ENCODE measurements around the gene ALX3. TPM values are rescaled to one million over a fixed set of nuclear protein-coding genes. Genes with fewer than 3 reads are reported as not detected.

The ALX3 gene
- total RNA-seq = not detected

DNA sequence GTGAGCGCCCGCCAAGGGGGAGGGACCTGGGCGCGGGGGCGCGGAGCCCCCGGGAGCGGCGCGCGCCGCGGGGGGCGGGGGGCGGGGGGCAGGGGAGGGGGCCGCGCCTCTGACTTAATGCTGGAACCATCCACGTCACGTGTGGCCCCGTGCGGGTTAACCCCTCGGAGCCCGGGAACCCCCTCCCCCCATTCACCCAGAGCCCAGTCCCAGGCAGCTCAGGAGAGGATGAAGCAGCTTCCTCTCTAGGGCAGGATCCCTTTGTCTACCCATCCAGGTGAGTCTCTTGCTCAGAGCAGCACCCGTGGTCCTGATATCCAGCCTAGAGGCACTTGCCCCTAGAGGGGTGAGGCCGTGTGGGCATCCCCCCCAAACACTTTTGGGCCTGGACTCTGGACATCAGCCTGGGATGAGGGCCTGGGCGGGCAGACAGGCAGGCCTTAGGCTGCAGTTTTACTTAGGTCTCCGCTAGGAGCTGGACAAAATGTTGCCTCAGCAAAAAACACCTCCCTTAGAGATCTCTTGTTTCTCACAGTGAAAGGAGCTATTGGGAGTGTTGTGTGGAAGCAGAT lies at the start of gene ALX3:
TSS of gene ALX3 (minus strand) at position 2 of the 572 bp plus-strand sequence. CDS start 60 bp downstream, outside the sequence.
- no peak within 1 kb of the TSS for H3K4me3 ChIP-seq (replicated peaks in 1 of 3)
- DNase-seq = no peak
- peaks cover 39% of the 10 kb centered on the region for H3K27me3 ChIP-seq
- intact Hi-C loops (cut with DNase I) = no loop called here
- H3K27ac ChIP-seq = no peak within 1 kb of the TSS
- TF ChIP-seq POLR2A (IDR thresholded peaks at IDR 0.05) = no peak
- TF ChIP-seq, protein P1, sequence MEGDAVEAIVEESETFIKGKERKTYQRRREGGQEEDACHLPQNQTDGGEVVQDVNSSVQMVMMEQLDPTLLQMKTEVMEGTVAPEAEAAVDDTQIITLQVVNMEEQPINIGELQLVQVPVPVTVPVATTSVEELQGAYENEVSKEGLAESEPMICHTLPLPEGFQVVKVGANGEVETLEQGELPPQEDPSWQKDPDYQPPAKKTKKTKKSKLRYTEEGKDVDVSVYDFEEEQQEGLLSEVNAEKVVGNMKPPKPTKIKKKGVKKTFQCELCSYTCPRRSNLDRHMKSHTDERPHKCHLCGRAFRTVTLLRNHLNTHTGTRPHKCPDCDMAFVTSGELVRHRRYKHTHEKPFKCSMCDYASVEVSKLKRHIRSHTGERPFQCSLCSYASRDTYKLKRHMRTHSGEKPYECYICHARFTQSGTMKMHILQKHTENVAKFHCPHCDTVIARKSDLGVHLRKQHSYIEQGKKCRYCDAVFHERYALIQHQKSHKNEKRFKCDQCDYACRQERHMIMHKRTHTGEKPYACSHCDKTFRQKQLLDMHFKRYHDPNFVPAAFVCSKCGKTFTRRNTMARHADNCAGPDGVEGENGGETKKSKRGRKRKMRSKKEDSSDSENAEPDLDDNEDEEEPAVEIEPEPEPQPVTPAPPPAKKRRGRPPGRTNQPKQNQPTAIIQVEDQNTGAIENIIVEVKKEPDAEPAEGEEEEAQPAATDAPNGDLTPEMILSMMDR (IDR thresholded peaks at IDR 0.05) = no peak
- no peaks in the 10 kb centered on the region for H3K9me3 ChIP-seq
- no peaks in the 10 kb centered on the region for H3K36me3 ChIP-seq
- 43 to 62% methylated on average over 3 to 5 of the region's 27 CpGs for WGBS, 2 donors
- peaks cover 21 to 26% of the 10 kb centered on the region in 2 donors for H3K4me1 ChIP-seq

DNA sequence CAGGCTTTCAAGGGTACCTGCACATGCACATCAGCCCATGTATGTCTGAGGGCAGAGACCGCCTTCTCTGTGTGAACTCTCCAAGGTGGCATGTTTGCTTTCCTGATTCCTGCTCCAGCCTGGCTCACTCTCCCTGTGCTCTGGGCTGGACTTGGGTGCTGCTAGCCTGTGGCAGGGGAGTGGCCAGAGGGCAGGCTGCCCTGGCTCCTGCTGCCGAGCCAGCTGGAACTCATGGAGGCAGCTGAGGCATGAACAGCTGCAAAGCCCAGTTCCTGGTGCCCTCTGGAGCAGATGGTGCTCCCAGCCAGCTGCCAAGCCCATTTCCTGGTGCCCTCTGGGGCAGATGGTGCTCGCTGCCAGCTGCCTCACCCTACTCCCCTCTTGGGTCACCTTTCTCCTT lies 49.4 kb upstream of the ALX3 start:
- intact Hi-C loops (cut with DNase I) = no loop called here
- Histone ChIP-seq H3K36me3 (no peaks in the 10 kb centered on the region), H3K27ac (no peak overlapping the region), H3K27me3 (no peaks in the 10 kb centered on the region), H3K4me1 (no peaks in the 10 kb centered on the region), H3K4me3 (replicated peaks in 1 of 3) (no peak overlapping the region), H3K9me3 (no peaks in the 10 kb centered on the region)
- TF ChIP-seq POLR2A (IDR thresholded peaks at IDR 0.05) = no peak
- TF ChIP-seq, protein P1 (IDR thresholded peaks at IDR 0.05) = no peak
- no peak for DNase-seq
- 71 to 74% methylated on average over 2 to 3 of the region's 3 CpGs for WGBS, 2 donors

DNA sequence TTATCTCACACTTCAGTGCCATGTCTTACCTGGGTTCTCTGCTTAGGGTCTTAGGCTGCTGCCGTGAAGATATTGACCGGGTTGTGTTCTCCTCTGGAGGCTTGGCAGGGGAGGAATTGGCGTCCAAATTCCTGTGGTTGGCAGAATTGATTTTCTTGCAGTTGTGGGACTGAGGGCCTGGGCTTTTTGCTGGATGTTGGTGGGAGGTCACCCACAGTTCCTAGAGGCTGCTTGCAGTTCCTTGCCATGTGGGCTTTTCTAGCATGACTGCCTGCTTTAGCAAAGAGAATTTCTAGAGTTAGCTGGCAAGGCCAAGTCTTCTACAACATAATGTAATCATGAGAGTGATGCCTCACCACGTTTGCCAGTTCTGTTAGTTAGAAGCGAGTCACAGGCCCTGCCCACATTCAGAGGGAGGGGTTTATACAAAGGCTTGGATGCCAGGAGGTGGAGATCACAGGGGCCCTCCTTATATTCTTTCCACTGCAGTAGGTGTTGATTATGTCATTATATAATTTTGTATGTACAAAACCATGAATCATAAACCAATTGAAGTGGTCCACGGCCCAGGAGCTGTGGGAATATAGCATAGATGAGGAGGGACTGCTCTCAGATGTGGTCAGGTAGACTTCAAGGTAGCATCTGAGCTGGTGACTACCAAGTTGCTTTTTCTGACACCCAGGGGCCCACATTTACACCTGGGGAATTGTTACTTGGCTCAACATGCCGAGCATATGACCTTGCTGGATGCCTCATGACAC lies 48.3 kb upstream of the ALX3 start:
- no peak for TF ChIP-seq POLR2A (IDR thresholded peaks at IDR 0.05)
- TF ChIP-seq, protein P1 (IDR thresholded peaks at IDR 0.05) = no peak
- Histone ChIP-seq H3K27ac (no peak overlapping the region), H3K4me1 (no peaks in the 10 kb centered on the region), H3K27me3 (no peaks in the 10 kb centered on the region), H3K4me3 (replicated peaks in 1 of 3) (no peak overlapping the region), H3K9me3 (no peaks in the 10 kb centered on the region), H3K36me3 (no peaks in the 10 kb centered on the region)
- intact Hi-C loops (cut with DNase I) = no loop called here
- WGBS, 2 donors = 69 to 72% methylated on average over 7 of the region's 7 CpGs
- no peak for DNase-seq

DNA sequence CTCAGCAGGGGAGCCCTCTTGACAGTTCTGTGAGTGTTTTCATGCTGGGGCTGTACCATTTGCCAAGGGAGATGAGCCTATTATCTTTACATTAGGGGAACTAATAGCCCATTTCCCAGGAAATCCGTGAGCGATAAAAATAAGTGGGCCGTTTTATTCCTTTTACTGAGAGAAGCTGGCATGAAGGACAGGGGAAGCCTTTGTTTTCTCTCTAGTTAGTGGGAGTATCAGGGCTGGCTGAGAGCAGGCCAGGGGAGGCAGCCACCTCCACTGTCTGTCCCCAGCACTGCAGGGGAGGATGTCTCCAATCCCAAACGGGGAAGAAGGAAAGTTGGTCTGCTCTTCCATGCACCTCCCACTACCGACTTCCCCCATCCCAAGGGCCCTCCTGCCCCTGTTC lies 44.3 kb upstream of the ALX3 start:
- no peaks in the 10 kb centered on the region for H3K36me3 ChIP-seq
- H3K4me3 ChIP-seq (replicated peaks in 1 of 3) = no peak overlapping the region
- H3K27me3 ChIP-seq = no peaks in the 10 kb centered on the region
- DNase-seq = no peak
- WGBS, 2 donors = 63 to 73% methylated on average over 4 to 5 of the region's 5 CpGs
- TF ChIP-seq, protein P1 (IDR thresholded peaks at IDR 0.05) = no peak
- no peak for TF ChIP-seq POLR2A (IDR thresholded peaks at IDR 0.05)
- no peaks in the 10 kb centered on the region for H3K9me3 ChIP-seq
- intact Hi-C loops (cut with DNase I) = no loop called here
- no peaks in the 10 kb centered on the region for H3K4me1 ChIP-seq
- H3K27ac ChIP-seq = no peak overlapping the region

DNA sequence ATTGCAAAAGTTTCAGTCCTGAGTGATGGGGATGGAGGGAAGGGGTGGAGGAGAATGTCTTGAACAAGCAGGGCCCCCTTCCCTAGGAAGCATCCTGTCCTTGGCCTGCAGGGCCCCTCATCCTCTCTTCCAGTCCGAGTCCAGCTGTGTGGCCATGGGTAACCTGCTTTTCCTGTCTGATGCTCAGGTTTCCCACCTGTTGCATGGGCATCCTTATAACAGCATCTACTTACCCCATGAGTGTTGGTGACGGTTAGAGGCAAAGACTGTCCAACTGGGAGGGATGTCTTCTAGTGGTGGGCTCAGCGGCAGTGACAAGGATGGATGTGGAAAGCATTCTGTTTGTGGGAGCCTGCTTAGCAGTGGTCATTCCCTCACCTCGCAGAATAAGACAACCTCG lies 43.7 kb upstream of the ALX3 start:
- no peaks in the 10 kb centered on the region for H3K27me3 ChIP-seq
- no peak overlapping the region for H3K4me3 ChIP-seq (replicated peaks in 1 of 3)
- no peaks in the 10 kb centered on the region for H3K4me1 ChIP-seq
- no peak for DNase-seq
- intact Hi-C loops (cut with DNase I) = no loop called here
- H3K27ac ChIP-seq = no peak overlapping the region
- H3K9me3 ChIP-seq = no peaks in the 10 kb centered on the region
- H3K36me3 ChIP-seq = no peaks in the 10 kb centered on the region
- 79 to 86% methylated on average over 5 of the region's 5 CpGs for WGBS, 2 donors
- TF ChIP-seq, protein P1 (IDR thresholded peaks at IDR 0.05) = no peak
- TF ChIP-seq POLR2A (IDR thresholded peaks at IDR 0.05) = no peak

Data from thyroid gland (tissue), 4 donors.